OCI-LY7 (cell line): ENCODE measurements around the gene SLC66A3. TPM values are rescaled to one million over a fixed set of nuclear protein-coding genes. Genes with fewer than 3 reads are reported as not detected.

Experiments
- BruUV-seq: library from RNA; stranded (reverse); fragments of 400-500 nt; replicated peaks from 2 replicates; lab custom pipeline; 2021; lab: Mats Ljungman, UMichigan
- CTCF ChIA-PET: fragments of 300-600 bp; sonication (Branson Sonifier 250); formaldehyde crosslinking; loops from one replicate; lab custom pipeline; 2022; ENCODE audit warnings: antibody characterized with exemption; ENCODE audit not compliant: unreplicated experiment; lab: Charles Lee
- POLR2A ChIA-PET: fragments of 300-600 bp; sonication (Branson Sonifier 250); formaldehyde crosslinking; loops from one replicate; lab custom pipeline; 2022; ENCODE audit warnings: antibody characterized with exemption; lab: Charles Lee
- DNase-seq: peaks from one replicate; pipeline ENCODE4 v3.0.0-alpha.2; 2015; ENCODE audit warnings: low spot score
- H2AFZ ChIP-seq: fragments of 200-600 bp; sonication (generic), shearing (Covaris generic); 2 replicates; pipeline ENCODE4 v1.6.1; 2014; ENCODE audit warnings: mild to moderate bottlenecking, antibody characterized with exemption, low read length, moderate library complexity
- H3K27ac ChIP-seq: fragments of 200-600 bp; sonication (generic); 2 replicates; pipeline ENCODE4 v1.5.1; 2014; ENCODE audit warnings: mixed run types, low read depth, mild to moderate bottlenecking, moderate library complexity, low read length, inconsistent platforms; ENCODE audit not compliant: poor library complexity, severe bottlenecking
- H3K36me3 ChIP-seq: fragments of 200-600 bp; sonication (generic); 2 replicates; pipeline ENCODE4 v1.6.1; 2014; ENCODE audit warnings: mild to moderate bottlenecking, antibody characterized with exemption, low read length, moderate library complexity, mixed read lengths; ENCODE audit not compliant: insufficient read depth
- H3K4me1 ChIP-seq: fragments of 200-600 bp; sonication (generic); 2 replicates; pipeline ENCODE4 v1.5.1; 2014; ENCODE audit warnings: mild to moderate bottlenecking, low read length; ENCODE audit not compliant: insufficient read depth, poor library complexity, severe bottlenecking
- H3K4me2 ChIP-seq: fragments of 200-600 bp; sonication (generic); 2 replicates; pipeline ENCODE4 v1.6.1; 2014; ENCODE audit warnings: mild to moderate bottlenecking, low read length
- H3K4me3 ChIP-seq: fragments of 200-600 bp; sonication (generic); 2 replicates; pipeline ENCODE4 v1.5.1; 2014; ENCODE audit warnings: mild to moderate bottlenecking, low read depth, low read length; ENCODE audit not compliant: poor library complexity, severe bottlenecking
- H3K79me2 ChIP-seq: fragments of 200-600 bp; sonication (generic); 2 replicates; pipeline ENCODE4 v1.6.1; 2016; ENCODE audit warnings: low read depth, mild to moderate bottlenecking, low read length, moderate library complexity, mixed read lengths; ENCODE audit not compliant: insufficient read depth
- H3K9me2 ChIP-seq: fragments of 200-600 bp; sonication (generic); 2 replicates; pipeline ENCODE4 v1.6.1; 2016; ENCODE audit warnings: mild to moderate bottlenecking, low read length, mixed read lengths; ENCODE audit not compliant: insufficient read depth
- H3K9me3 ChIP-seq: fragments of 200-600 bp; sonication (generic); 2 replicates; pipeline ENCODE4 v1.6.1; 2014; ENCODE audit warnings: mild to moderate bottlenecking, mixed run types, low read length, mixed read lengths
- H4K20me1 ChIP-seq: fragments of 200-600 bp; sonication (generic); 2 replicates; pipeline ENCODE4 v1.6.1; 2014; ENCODE audit warnings: mild to moderate bottlenecking, antibody characterized with exemption, low read length, moderate library complexity, mixed read lengths; ENCODE audit not compliant: insufficient read depth
- CTCF ChIP-seq: fragments of 200-600 bp; sonication (generic); conservative IDR thresholded peaks from 2 replicates; pipeline ENCODE4 v1.5.1; 2014; ENCODE audit warnings: mild to moderate bottlenecking, antibody characterized with exemption, low read length, moderate library complexity, mixed read lengths
- EZH2phosphoT487 ChIP-seq: fragments of 200-600 bp; sonication (generic); IDR thresholded peaks from 2 replicates; pipeline ENCODE4 v1.6.1; 2018; ENCODE audit warnings: low read depth, borderline replicate concordance, mild to moderate bottlenecking, mixed run types, antibody characterized with exemption, low read length, moderate library complexity, mixed read lengths
- intact Hi-C: fragments of 100-400 bp; cut with micrococcal nuclease; formaldehyde crosslinking; loops from one replicate; pipeline ENCODE4 v1.10.0; 2022; ENCODE audit not compliant: unreplicated experiment
- total RNA-seq, 2 experiments: library from RNA; depleted of rRNA in 1 of 2; stranded (reverse); fragments of >200 nt in 1 of 2; shearing (Covaris generic) in 1 of 2; gene quantifications; 2 replicates each; pipeline ENCODE4 v1.2.3, GENCODE V29; 2014 to 2022

SLC66A3 gene
- total RNA-seq, 2 experiments from 2014 or later, result 6.0 to 10.0 TPM

- TF ChIP-seq EZH2phosphoT487 (no peak), CTCF (no peak)
- CTCF ChIA-PET, result no interaction called here
- no peaks in the 10 kb centered on the region for H4K20me1 ChIP-seq
- H3K4me1 ChIP-seq, result peaks cover 27% of the 10 kb centered on the region
- POLR2A ChIA-PET, result no interaction called here
- H2AFZ ChIP-seq, result 0 out of 2 replicates have a peak overlapping the region, but pooled peaks have one; percentile 14
- BruUV-seq, result no TSS peak
- H3K4me3 ChIP-seq, result no peak overlapping the region
- intact Hi-C loops, result loop anchor here (2.0 to 5.0 kb wide), 2 partner anchors 101 to 548 kb away; no protein-coding TSS in a partner anchor
- no peak overlapping the region for H3K4me2 ChIP-seq
- no peak for DNase-seq
- no peaks in the 10 kb centered on the region for H3K36me3 ChIP-seq
- no peaks in the 10 kb centered on the region for H3K9me3 ChIP-seq
- H3K79me2 ChIP-seq, result no peaks in the 10 kb centered on the region
- no peak overlapping the region for H3K27ac ChIP-seq
- H3K9me2 ChIP-seq, result no peaks in the 10 kb centered on the region
Measured at GRCh38 chr2:11133936-11134320, 21.3 kb upstream of the SLC66A3 start.

- no peak for TF ChIP-seq CTCF
- no peak for TF ChIP-seq EZH2phosphoT487
- Histone ChIP-seq H3K4me1 (peaks cover 27% of the 10 kb centered on the region), H3K9me3 (no peaks in the 10 kb centered on the region), H3K9me2 (no peaks in the 10 kb centered on the region), H3K4me2 (no peak overlapping the region), H3K27ac (no peak overlapping the region), H2AFZ (no peak overlapping the region), H3K36me3 (no peaks in the 10 kb centered on the region), H4K20me1 (no peaks in the 10 kb centered on the region), H3K79me2 (no peaks in the 10 kb centered on the region), H3K4me3 (no peak overlapping the region)
- no peak for DNase-seq
- BruUV-seq, result no TSS peak
- CTCF ChIA-PET, result no interaction called here
- POLR2A ChIA-PET, result no interaction called here
- intact Hi-C loops, result loop anchor here (5.0 kb wide), 1 partner anchor 548 kb away; no protein-coding TSS in a partner anchor
Measured at GRCh38 chr2:11134349-11134748, 20.9 kb upstream of the SLC66A3 start.

- H3K4me2 ChIP-seq, result no peak overlapping the region
- ChIA-PET POLR2A (interaction anchor here (0.7 kb wide), 1 partner anchor 51 kb away, joined by 5 read pairs; no protein-coding TSS in a partner anchor), CTCF (no interaction called here)
- H3K9me3 ChIP-seq, result no peaks in the 10 kb centered on the region
- H3K4me3 ChIP-seq, result no peak overlapping the region
- no peaks in the 10 kb centered on the region for H3K9me2 ChIP-seq
- intact Hi-C loops, result no loop called here
- no peak for DNase-seq
- no peaks in the 10 kb centered on the region for H3K36me3 ChIP-seq
- no peak overlapping the region for H2AFZ ChIP-seq
- H4K20me1 ChIP-seq, result no peaks in the 10 kb centered on the region
- TF ChIP-seq EZH2phosphoT487 (no peak), CTCF (no peak)
- no peaks in the 10 kb centered on the region for H3K79me2 ChIP-seq
- H3K27ac ChIP-seq, result no peak overlapping the region
- no TSS peak for BruUV-seq
- peaks cover 5% of the 10 kb centered on the region for H3K4me1 ChIP-seq
Measured at GRCh38 chr2:11140492-11140891, 14.8 kb upstream of the SLC66A3 start.
